ELF-1 (cell line): ENCODE measurements around the gene GPX4.
A peak's percentile ranks its signal among the peaks of the same experiment; 100 is the strongest.
"Not testable (repeated sequence)": the region's sequence is repeated elsewhere in the genome, so short reads cannot be mapped to it uniquely, and the experiment has no call there.

ENCODE experiments used
- DNase-seq: peaks from one replicate; pipeline ENCODE4 v3.0.0-alpha.2; 2016; ENCODE audit warnings: low read depth, low spot score

The GPX4 gene

DNA sequence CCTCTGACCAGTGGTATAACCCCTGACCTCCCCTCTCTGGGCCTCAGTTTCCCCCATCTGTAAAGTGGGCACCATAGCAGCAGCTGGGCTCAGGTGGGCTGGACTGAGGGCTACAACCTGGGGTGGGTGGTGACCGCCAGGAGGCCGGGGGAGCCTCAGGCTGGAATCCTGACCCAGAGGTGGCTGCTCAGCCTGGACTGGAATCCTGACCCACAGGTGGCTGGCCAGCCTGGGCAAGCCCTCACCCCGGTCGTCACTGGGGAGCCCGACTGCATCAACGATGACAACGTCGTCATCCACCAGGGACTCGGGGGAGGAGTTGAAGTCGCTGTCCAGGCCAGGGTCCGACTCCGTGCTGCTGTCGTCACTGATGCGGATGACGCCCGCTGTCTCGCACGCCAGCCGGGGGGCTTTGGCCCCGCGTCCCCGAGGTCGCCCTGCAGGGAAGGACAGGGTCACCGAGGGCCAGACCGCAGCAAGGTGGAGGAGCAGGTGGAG lies 10.2 kb downstream of the GPX4 start:
- no peak for DNase-seq

DNA sequence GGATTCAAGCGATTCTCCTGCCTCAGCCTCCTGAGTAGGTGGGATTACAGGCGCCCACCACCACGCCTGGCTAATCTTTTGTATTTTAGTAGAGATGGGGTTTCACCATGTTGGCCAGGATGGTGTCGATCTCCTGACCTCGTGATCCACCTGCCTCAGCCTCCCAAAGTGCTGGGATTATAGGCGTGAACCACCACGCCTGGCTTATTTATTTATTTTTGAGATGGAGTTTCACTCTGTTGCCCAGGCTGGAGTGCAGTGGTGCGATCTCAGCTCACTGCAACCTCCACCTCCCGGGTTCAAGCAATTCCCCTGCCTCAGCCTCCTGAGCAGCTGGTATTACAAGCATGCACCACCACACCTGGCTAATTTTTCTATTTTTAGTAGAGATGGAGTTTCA lies 10.9 kb downstream of the GPX4 start:
- DNase-seq, result not testable (repeated sequence)

DNA sequence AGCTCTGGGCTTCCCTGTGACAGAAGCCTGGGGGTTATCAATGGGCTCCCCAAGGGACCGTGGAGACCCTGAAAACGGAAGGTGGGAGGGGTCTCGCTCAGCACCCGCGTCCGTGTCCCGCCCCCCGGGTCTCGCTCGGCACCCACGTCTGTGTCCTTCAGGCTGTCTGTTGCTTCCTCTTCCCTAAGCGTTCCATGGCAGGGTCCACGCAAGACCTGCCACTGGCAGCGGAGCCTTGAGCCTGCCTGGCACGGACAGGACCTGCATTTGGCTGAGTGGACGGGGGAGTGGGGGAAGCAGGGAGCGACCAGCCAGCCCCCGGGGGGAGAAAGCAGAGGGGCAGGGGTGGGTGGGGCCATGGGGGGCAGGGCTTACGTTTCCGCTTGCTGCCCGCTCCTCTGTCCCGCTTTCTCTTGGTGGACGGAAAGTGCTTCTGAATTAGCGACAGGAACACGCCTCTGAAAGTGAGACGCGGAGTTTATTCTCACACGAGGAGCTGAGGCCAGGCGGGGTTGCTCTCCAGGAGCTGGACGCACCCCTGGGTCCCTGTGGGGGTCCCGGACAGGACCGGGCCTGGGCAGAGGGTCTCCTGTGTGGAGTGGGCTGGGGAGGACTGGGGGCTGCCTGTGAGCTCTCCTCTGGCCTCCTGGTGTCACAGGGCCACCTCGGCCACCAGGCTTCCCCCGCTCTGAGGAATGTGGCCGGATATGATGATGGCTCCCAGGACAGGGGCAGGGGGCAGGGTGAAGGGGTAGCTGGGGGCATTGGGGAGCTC lies 12.0 kb downstream of the GPX4 start:
- DNase-seq, result no peak

DNA sequence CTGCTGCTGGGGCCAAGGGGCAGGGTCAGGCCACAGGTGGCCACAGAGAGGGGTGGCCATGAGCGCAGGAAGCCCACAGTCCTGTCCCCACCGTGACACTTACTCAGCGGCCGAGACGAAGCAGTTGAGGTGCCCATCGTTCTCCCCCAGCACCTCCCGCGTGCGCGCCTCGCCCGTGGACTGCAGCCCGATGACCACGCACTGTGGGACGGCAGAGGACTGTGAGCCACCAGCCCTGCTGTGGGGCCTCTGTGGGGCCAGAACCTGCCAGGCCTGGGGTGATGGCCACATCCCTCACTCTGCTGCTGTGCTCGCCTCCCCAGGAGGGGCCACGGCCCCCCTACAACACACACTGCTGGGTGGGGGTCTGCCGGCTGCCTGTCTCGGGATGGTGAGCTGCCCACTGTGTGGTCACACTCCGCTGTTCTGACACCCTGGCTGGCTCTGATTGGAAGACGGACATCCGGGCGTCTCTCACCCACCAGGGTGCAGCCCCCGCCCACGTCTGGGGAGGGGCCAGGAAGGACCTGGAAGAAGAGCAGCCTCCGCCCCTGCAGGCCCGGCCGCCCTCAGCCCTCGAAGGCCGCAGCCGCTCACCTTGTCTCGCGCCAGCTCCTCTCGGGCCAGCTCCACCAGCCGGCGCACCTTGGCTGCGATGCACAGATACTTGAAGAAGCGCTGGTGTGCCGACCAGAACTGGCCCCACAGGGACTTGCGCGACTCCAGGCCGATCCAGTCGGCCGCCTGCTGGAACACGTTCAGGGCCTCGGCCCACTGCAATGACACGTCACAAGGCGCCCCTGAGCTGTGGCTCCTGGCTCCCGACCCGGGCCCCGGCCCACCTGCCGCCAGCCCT lies 13.2 kb downstream of the GPX4 start:
- DNase-seq, result peak; percentile 54

DNA sequence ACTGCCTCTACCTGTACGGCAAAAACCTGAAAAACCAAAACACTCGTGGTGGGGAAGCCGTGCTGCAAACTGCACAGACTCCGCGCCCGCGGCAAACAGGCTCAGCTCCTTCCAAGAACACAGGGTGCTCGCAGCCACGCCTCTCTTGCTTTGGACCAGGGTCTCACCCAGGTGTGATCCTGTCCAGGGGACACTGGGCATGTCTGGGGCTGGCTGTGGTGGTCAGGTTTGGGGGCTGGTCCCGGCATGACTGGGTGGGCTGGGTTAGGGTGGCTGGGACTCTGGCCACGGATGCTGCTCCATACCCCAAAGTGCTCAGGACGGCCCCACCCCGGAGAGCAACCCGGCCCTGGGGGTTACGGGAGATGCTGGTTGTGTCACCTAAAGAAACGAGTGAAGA lies 13.9 kb downstream of the GPX4 start:
- DNase-seq, result no peak

DNA sequence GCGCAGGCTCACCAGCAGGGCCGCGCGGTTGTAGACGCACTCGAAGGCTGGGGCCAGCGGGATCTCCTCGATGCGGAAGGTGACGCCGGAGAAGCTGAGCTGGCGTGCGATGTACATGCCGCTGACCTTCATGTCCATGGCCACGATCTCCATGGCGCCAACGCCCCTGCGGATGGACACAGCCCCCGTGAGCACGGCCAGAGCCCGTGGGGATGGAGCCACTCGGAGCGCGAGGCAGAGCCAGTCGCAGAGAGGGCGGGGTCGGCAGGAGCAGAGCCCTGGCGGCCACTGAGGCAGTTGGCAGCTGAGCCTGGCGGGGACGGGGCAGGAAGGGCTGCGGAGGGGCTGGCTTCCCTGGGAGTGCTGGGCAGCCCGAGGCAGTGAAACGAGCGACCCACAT lies 15.2 kb downstream of the GPX4 start:
- DNase-seq, result no peak

DNA sequence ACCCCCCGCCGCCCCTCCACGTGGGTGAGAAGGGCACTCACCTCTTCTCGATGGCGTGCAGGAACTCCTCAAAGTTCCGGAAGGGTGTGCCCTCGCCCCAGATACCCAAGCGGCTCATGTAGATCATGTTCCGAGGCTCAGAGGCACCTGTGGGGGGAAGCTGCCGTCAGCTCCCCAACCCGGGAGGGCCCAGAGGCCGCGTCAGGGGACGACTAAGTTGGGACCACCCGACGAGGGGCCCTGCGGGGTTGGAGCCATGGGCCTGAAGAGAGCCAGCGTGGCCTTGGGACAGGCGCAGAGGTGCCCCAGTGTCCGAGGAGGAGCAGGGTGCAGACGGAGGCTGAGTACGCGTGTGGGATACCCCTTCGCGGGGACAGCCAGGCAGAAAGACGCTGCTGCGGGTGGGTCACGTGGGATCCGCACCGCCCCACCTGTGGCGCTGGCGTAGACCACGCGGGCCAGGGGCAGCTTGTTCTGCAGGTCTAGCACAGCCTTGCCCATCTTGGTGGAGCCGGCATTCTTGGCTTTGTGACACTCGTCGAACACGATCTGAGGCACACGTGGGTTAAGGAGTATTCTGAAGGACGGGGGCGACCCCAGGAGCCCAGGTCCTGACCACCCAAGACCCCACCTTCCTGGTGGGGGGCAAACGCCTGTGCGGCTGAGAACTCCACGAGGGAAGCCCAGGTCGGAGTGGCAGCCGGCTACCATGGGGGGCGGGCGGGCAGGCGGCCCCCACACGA lies 15.9 kb downstream of the GPX4 start:
- DNase-seq, result no peak

DNA sequence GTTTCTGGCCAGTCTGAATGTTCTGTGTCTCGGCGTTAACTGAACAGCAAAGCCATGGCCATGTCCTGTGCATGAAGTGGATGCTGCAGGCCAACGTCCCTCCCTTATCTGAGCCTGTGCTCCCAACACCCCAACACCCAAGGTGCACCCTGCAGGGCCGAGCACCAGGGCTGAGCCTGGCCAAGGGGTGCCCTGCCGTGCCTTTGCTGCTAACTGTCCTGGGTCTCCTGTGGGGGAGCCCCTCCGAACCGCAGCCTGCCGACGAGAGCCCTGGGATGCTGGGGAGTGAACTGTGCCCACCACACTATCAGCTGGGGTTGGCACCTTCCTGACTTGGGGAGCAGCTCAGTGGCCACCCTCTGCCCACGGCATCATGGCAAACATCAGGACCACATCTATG lies 17.6 kb downstream of the GPX4 start:
- DNase-seq, result no peak

DNA sequence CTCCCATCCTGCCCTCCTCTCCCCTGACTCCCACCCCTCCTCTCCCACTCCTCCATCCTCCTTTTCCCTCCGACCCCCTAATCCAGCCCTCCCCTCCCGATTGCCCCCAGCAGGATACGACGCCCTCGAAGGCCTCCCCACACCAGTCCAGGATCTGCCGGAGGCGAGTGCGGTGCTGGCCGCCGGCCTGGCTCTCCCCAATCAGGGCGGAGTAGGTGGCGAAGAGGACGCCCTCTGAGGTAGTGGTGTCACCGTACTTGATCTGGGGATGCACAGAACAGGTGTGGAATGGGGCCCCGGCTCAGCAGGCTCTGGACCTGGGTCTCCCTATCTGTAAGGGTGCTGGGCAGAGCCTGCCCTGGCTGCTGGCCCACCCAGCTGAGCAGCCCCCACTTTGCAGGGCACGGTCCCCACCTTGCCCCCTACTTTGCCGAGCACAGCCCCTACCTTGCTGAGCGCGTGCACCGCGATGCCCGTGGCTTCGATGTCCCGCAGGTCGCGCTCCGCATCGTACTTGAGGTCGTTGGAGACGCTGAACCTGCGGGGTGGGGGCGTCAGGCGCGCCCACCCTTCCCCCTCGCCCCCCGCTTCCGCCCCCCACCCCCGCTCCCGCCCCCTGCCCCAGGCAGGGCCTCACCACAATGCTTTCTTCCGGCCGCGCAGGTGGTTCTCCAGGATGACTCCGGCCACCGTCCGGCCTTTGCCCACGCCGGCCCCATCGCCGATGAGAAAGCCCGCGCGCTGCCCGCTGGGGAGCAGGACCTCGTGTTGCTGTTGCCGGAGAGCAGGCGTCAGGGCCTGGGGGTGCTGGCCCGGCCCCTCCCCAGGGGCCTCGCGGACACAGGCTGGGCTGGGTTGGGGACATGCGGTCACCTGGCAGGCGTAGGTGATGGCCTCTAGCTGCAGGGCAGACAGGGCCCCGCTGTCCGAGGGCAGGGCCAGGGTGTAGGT lies 18.5 kb downstream of the GPX4 start:
- DNase-seq, result no peak

DNA sequence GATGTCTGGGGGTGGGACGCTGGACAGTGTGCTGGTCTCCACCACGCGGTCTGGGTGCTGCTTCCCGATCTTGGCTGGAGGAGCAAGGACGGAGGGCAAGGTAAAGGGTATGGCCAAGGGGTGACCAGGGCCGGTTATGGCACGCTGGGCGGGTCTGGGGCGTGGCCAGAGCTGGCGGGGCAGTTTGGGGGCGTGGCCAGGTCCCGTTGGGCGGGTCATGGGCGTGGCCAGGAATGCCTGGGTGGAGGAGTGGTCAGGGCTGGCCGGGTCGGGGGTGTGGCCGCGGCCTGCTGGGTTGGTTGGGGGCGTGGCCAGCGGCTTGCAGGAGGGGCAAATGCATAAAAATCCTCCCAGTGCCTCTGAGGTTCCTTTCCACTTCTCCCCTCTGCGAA lies 19.2 kb downstream of the GPX4 start:
- DNase-seq, result peak; percentile 91

DNA sequence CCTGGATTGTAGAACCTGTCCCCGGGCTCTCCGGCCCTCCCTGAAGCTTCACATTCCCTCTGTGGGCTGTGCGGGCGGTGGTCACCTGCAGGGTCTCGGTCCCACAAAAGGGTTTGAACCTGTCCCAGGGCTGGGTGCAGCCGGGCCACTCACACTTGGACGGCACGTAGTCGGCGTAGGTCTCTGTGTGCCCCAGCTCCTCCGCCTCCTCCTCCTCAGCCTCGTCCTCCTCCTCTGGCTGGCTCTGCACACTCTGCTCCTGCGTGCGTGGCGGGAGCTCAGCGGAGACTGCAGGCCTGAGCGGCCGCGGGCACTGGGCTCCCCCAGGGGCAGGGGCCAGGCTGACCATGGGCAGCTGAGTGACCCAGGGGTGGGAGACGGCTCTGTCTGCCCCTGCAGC lies 19.6 kb downstream of the GPX4 start:
- DNase-seq, result no peak

DNA sequence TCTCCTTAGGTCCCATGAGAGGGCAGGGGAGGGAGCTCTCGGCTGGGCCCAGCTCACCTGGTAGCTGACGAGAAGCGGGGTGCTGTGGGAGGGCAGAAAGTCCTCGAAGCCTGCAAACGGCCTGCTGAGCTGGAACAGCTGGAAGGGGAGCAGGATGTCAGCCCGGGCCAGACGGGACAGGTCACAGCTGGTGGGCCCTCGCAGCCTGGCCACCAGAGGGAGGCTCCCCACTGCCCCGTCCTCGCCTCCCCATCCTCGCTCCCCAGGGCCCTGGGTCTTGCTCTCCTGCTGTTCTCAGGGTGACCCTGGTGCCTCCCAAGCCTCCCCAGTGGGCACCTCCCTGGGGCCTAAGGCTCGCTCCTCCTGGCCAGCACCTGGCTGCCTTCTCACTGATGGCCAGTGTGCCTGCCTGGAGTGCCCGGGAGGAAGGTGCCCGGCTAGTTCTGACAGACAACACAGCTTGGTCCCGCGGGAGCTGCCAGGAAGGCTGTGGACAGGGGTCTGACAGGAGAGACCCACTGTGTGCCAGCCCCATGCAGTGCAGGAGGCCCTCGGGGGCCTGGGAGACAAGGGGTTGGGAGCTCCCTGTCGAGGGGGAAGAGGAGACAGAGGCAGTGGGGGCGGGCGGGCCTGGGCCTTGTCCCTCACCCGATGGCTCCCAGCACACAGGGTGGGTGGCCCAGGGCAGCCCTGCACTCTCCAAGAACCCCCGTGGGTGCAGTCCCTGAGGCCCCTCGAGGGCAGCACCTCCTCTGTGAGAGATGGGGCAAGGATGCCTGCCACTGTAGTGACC lies 20.3 kb downstream of the GPX4 start:
- no peak for DNase-seq

DNA sequence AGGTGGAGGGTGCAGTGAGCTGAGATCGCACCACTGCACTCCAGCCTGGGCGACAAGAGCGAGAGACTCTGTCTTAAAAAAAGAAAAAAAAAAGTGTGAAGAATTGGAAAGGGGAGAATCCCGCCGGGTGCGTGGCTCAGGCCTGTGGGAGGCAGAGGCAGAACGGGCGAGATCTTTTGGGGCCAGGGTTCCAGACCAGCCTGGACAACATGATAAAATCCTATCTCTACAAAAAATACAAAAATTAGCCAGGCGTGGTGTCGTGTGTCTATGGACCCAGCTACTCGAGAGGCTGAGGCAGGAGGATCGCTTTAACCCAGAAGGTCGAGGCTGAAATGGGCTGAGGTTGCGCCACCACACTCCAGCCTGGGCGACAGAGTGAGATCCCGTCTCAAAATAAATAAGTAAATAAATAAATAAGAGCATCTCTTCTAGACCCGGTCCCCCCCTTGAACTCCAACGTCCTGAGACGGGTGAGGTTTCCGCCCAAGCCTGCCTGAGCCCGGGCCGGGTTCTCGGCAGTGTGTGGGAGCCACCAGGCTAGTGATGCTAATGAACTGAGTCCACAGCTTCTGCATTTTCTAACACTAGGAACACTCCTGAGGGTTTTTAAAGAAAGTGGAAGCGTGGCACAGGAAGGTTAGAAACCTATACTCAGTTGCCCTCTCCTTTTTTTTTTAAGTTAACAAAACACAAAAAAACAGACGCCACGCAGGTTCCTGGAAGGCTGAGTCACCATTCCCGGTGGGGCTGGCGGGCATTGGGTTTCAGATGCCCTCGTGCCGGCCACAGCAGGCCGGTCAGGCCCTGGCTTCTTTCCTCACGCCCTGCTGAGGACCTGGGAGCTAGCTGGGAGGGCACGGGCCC lies 22.0 kb downstream of the GPX4 start:
- no peak for DNase-seq

DNA sequence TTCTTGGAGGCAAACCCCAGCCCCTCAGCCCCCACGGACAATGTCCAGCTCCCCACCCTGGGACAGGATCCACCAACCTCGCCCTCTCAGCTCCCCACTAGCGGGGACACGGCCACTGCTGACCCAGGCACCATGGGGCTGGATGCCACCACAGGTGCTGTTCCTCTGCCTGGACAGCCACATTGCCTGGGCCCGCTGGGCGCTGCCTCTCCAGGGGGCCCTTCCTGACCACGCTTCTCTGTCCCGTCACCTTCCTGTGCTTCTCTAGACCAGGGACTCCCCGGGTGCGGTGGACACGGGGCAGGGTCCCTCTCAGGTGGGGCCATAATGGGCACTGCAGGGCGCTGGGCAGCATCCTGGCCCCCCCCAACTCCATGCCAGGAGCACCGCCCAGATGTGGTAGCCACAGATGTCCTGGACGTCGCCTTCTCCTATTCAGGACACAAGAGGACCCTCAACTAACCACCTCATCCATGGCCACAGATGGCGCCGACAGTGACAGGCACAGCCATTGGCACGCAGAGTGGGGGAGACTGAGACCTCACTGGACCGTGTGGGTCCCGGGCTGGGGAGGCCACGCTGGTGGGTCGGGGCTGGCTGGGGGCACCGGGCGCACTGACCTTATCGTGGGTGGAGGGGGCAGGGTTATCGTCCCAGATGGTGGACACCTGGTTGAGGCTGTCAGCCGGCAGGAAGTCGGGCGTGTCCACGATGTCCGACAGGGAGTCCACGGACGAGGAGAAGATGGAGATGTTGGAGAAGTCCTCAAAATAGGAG lies 23.4 kb downstream of the GPX4 start:
- no peak for DNase-seq

DNA sequence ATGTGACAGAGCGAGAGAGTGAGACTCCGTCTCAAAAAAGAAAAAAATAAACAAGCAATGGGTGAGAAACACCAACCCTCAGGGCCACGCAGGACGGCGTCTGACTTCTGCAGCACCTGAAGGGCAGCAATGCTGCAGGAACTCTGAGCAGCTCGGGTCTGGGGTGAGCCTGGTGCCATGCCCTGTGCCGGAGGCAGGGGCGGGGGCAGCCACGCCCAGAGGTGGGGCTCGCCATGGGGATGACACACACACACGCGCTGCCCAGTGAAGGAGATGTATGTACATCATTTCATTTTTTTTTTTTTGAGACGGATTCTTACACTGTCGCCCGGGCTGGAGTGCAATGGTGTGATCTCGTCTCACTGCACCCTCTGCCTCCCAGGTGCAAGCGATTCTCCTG lies 24.3 kb downstream of the GPX4 start:
- DNase-seq, result no peak

DNA sequence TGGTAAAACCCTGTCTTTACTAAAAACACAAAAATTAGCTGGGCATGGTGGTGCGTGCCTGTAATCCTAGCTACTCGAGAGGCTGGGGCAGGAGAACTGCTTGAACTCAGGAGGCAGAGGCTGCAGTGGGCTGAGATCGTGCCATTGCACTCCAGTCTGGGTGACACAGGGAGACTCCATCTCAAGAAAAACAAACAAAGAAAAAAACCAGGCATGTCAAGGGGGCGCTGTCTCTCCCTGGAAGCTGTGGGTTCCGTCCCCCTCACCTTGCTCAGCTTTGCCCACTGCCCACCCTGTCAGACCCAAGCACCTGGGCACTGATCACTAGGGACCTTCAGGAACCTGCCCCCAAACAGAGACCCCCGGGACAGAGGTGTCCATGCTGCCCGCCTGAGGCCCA lies 25.3 kb downstream of the GPX4 start:
- not testable (repeated sequence) for DNase-seq

DNA sequence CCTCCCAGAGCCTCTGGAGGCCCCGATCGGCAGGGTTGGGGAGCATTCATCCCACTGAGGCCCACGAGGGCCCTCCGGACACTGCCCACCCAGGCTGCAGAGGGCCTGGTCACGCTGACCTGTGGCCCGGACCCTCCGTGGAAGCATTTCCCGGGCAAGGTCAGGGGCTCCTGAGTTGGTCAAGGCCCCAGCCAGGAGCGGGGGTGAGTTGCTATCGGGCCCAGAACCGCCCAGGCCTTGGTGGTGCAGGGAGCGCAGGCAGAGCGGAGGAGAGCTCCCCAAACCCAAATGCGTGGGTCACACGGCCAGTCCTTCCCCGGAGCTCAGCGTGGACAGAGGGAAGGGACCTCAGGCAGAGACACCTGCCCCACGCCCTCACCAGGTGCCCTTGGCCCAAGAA lies 25.7 kb downstream of the GPX4 start:
- DNase-seq, result no peak
